Activated CD4-positive, alpha-beta T cell treated with anti-CD3 and anti-CD28 coated beads, Interleukin-2, amount 10 ng/mL, durations not matched to agents 24 days and 14 days (primary cell): Measurements from ENCODE around the gene HECW1. TPM values are rescaled to one million over a fixed set of nuclear protein-coding genes. Genes with fewer than 3 reads are reported as not detected.

Experiments
- DNase-seq: peaks from one replicate; pipeline ENCODE4 v3.0.0; 2022
- H3K27ac Mint-ChIP-seq: one replicate; pipeline ENCODE4 v1.8.0; 2022; ENCODE audit warnings: mild to moderate bottlenecking, mixed read lengths
- H3K27me3 Mint-ChIP-seq: one replicate; pipeline ENCODE4 v1.8.0; 2022; ENCODE audit warnings: mixed read lengths
- H3K36me3 Mint-ChIP-seq: one replicate; pipeline ENCODE4 v1.8.0; 2022; ENCODE audit warnings: low read depth, mild to moderate bottlenecking, mixed read lengths
- H3K4me1 Mint-ChIP-seq: one replicate; pipeline ENCODE4 v1.8.0; 2021; ENCODE audit warnings: mixed read lengths
- H3K4me3 Mint-ChIP-seq: one replicate; pipeline ENCODE4 v1.8.0; 2022; ENCODE audit warnings: mild to moderate bottlenecking, moderate library complexity, mixed read lengths
- H3K9me3 Mint-ChIP-seq: one replicate; pipeline ENCODE4 v1.8.0; 2021; ENCODE audit warnings: mixed read lengths
- intact Hi-C: fragments of 100-400 bp; cut with micrococcal nuclease; formaldehyde crosslinking; loops from one replicate; pipeline ENCODE4 v1.15.1; 2023
- total RNA-seq: library from RNA; stranded (reverse); gene quantifications from 2 replicates; pipeline ENCODE4 v1.2.3, GENCODE V29; 2022

HECW1 gene
- total RNA-seq, 1 donor from 2014 or later: not detected

GRCh38 chr7:43460733-43461348 lies 348.4 kb downstream of the HECW1 start:
- intact Hi-C loops: no loop called here
- peaks cover 5% of the 10 kb centered on the region for H3K27me3 Mint-ChIP-seq

GRCh38 chr7:43461349-43462024 lies 349.0 kb downstream of the HECW1 start:
- peaks cover 3% of the 10 kb centered on the region for H3K27me3 Mint-ChIP-seq
- H3K36me3 Mint-ChIP-seq: no peaks in the 10 kb centered on the region
- H3K4me1 Mint-ChIP-seq: no peaks in the 10 kb centered on the region
- H3K9me3 Mint-ChIP-seq: no peaks in the 10 kb centered on the region
- intact Hi-C loops: no loop called here
- no peak overlapping the region for H3K4me3 Mint-ChIP-seq
- no peak for DNase-seq
- no peak overlapping the region for H3K27ac Mint-ChIP-seq

More at GRCh38 chr7:43460733-43461348, 348.4 kb downstream of the HECW1 start:
- H3K27ac Mint-ChIP-seq: no peak overlapping the region
- H3K4me1 Mint-ChIP-seq: no peaks in the 10 kb centered on the region
- no peaks in the 10 kb centered on the region for H3K36me3 Mint-ChIP-seq
- no peaks in the 10 kb centered on the region for H3K9me3 Mint-ChIP-seq
- DNase-seq: no peak
- H3K4me3 Mint-ChIP-seq: no peak overlapping the region

GRCh38 chr7:43462836-43463235 lies 350.4 kb downstream of the HECW1 start:
- no peak for DNase-seq
- Mint-ChIP-seq H3K36me3 (no peaks in the 10 kb centered on the region), H3K27me3 (peaks cover 5% of the 10 kb centered on the region), H3K4me1 (no peaks in the 10 kb centered on the region), H3K9me3 (no peaks in the 10 kb centered on the region), H3K4me3 (no peak overlapping the region), H3K27ac (no peak overlapping the region)
- intact Hi-C loops: no loop called here

GRCh38 chr7:43463401-43463980 lies 351.0 kb downstream of the HECW1 start:
- intact Hi-C loops: no loop called here
- Mint-ChIP-seq H3K36me3 (no peaks in the 10 kb centered on the region), H3K27ac (no peak overlapping the region), H3K4me3 (no peak overlapping the region), H3K4me1 (no peaks in the 10 kb centered on the region), H3K9me3 (no peaks in the 10 kb centered on the region), H3K27me3 (peaks cover 5% of the 10 kb centered on the region)
- no peak for DNase-seq

GRCh38 chr7:43465581-43466554 lies 353.4 kb downstream of the HECW1 start:
- Mint-ChIP-seq H3K36me3 (no peaks in the 10 kb centered on the region), H3K4me1 (no peaks in the 10 kb centered on the region), H3K9me3 (no peaks in the 10 kb centered on the region), H3K27ac (no peak overlapping the region), H3K27me3 (peaks cover 7% of the 10 kb centered on the region), H3K4me3 (no peak overlapping the region)
- no peak for DNase-seq
- intact Hi-C loops: no loop called here

- no peaks in the 10 kb centered on the region for H3K4me1 Mint-ChIP-seq
Measured at GRCh38 chr7:43467406-43467805, 355.0 kb downstream of the HECW1 start.

GRCh38 chr7:43467846-43468245 lies 355.4 kb downstream of the HECW1 start:
- H3K4me1 Mint-ChIP-seq: no peaks in the 10 kb centered on the region
- no peak overlapping the region for H3K27ac Mint-ChIP-seq
- no peak overlapping the region for H3K4me3 Mint-ChIP-seq
- intact Hi-C loops: no loop called here
- no peaks in the 10 kb centered on the region for H3K9me3 Mint-ChIP-seq
- no peak for DNase-seq
- peaks cover 14% of the 10 kb centered on the region for H3K27me3 Mint-ChIP-seq
- H3K36me3 Mint-ChIP-seq: no peaks in the 10 kb centered on the region

More at GRCh38 chr7:43467406-43467805, 355.0 kb downstream of the HECW1 start:
- intact Hi-C loops: no loop called here
- Mint-ChIP-seq H3K27ac (no peak overlapping the region), H3K36me3 (no peaks in the 10 kb centered on the region), H3K9me3 (no peaks in the 10 kb centered on the region), H3K27me3 (peaks cover 14% of the 10 kb centered on the region), H3K4me3 (no peak overlapping the region)
- DNase-seq: no peak

GRCh38 chr7:43469051-43469450 lies 356.6 kb downstream of the HECW1 start:
- peaks cover 17% of the 10 kb centered on the region for H3K27me3 Mint-ChIP-seq
- DNase-seq: no peak
- H3K4me1 Mint-ChIP-seq: no peaks in the 10 kb centered on the region
- no peak overlapping the region for H3K27ac Mint-ChIP-seq
- H3K9me3 Mint-ChIP-seq: no peaks in the 10 kb centered on the region
- H3K36me3 Mint-ChIP-seq: no peaks in the 10 kb centered on the region
- intact Hi-C loops: no loop called here
- H3K4me3 Mint-ChIP-seq: no peak overlapping the region

- H3K36me3 Mint-ChIP-seq: no peaks in the 10 kb centered on the region
- H3K27me3 Mint-ChIP-seq: peaks cover 20% of the 10 kb centered on the region
- H3K4me3 Mint-ChIP-seq: no peak overlapping the region
- no peak for DNase-seq
- H3K9me3 Mint-ChIP-seq: no peaks in the 10 kb centered on the region
- H3K27ac Mint-ChIP-seq: no peak overlapping the region
- no peaks in the 10 kb centered on the region for H3K4me1 Mint-ChIP-seq
- intact Hi-C loops: no loop called here
Measured at GRCh38 chr7:43470110-43470509, 357.7 kb downstream of the HECW1 start.

- H3K9me3 Mint-ChIP-seq: no peaks in the 10 kb centered on the region
- DNase-seq: no peak
- intact Hi-C loops: no loop called here
- H3K36me3 Mint-ChIP-seq: no peaks in the 10 kb centered on the region
- no peaks in the 10 kb centered on the region for H3K4me1 Mint-ChIP-seq
- no peak overlapping the region for H3K4me3 Mint-ChIP-seq
- H3K27me3 Mint-ChIP-seq: peaks cover 21% of the 10 kb centered on the region
- no peak overlapping the region for H3K27ac Mint-ChIP-seq
Measured at GRCh38 chr7:43475983-43476382, 363.5 kb downstream of the HECW1 start.

GRCh38 chr7:43476896-43477295 lies 364.4 kb downstream of the HECW1 start:
- Mint-ChIP-seq H3K27ac (no peak overlapping the region), H3K9me3 (no peaks in the 10 kb centered on the region), H3K36me3 (no peaks in the 10 kb centered on the region), H3K4me3 (no peak overlapping the region), H3K4me1 (no peaks in the 10 kb centered on the region), H3K27me3 (peaks cover 15% of the 10 kb centered on the region)
- no peak for DNase-seq
- intact Hi-C loops: no loop called here

- Mint-ChIP-seq H3K27me3 (peaks cover 17% of the 10 kb centered on the region), H3K4me1 (no peaks in the 10 kb centered on the region), H3K9me3 (no peaks in the 10 kb centered on the region), H3K27ac (no peak overlapping the region), H3K4me3 (no peak overlapping the region), H3K36me3 (no peaks in the 10 kb centered on the region)
- intact Hi-C loops: no loop called here
- DNase-seq: no peak
Measured at GRCh38 chr7:43479042-43479441, 366.6 kb downstream of the HECW1 start.

GRCh38 chr7:43479543-43479942 lies 367.1 kb downstream of the HECW1 start:
- Mint-ChIP-seq H3K4me3 (no peak overlapping the region), H3K27ac (no peak overlapping the region), H3K36me3 (no peaks in the 10 kb centered on the region), H3K9me3 (no peaks in the 10 kb centered on the region), H3K27me3 (peaks cover 17% of the 10 kb centered on the region), H3K4me1 (no peaks in the 10 kb centered on the region)
- no peak for DNase-seq
- intact Hi-C loops: no loop called here

GRCh38 chr7:43480581-43480980 lies 368.1 kb downstream of the HECW1 start:
- intact Hi-C loops: no loop called here
- DNase-seq: no peak
- Mint-ChIP-seq H3K27me3 (peaks cover 13% of the 10 kb centered on the region), H3K27ac (no peak overlapping the region), H3K4me3 (no peak overlapping the region), H3K36me3 (no peaks in the 10 kb centered on the region), H3K9me3 (no peaks in the 10 kb centered on the region), H3K4me1 (no peaks in the 10 kb centered on the region)
